SH-SY5Y (cell line): ENCODE data around the gene ANTXR1.

Source experiments
- GATA2 ChIP-seq: IDR thresholded peaks from 2 replicates; pipeline ENCODE4 v1.6.1; 2011; ENCODE audit warnings: mild to moderate bottlenecking, low read depth, low read length
- GATA3 ChIP-seq: IDR thresholded peaks from 2 replicates; pipeline ENCODE4 v1.6.1; 2011; ENCODE audit warnings: low read depth, mild to moderate bottlenecking, low read length, moderate library complexity

DNA sequence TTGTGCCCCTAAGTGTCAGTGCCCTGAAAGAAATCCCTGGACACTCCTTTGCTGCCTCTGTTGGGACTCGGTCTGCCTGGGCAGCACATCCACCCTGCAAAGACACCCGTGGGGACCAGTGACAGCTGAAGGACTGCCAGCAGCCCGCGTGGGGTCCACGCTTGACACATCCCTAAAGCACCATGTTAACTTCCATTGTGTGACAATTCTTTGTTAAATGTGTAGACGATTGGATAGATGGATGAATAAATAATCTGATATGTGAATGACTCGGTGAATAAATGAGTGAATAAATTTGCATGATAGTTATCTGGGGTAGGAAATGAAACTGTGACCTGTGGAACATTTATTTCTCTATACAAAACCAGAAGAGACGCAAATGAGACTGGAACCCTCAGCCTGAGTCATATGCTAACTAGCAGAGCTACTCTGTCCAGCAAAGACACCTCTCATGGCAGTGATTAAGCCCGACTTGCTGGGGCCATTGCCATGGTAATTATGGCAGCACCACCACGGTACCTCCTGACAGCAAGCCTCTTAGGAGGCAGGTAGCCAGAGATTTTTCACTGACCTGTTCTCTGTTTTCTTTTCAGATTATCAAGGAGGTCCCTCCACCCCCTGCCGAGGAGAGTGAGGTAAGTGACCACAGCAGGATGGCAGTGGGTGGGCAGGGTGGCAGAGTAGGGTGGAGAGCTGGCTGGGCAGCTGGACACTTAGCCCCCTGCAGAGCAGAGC lies 156.8 kb downstream of the ANTXR1 start:
- TF ChIP-seq GATA2 (no peak), GATA3 (no peak)
